SK-N-SH (cell line): Measurements from ENCODE around the gene PDPK1. TPM values are rescaled to one million over a fixed set of nuclear protein-coding genes. Genes with fewer than 3 reads are reported as not detected.

Experiments
- CTCF ChIA-PET: fragments of 300-600, 350-600 bp; formaldehyde crosslinking; extraction: SDS; loops from one replicate; lab custom pipeline; 2021; lab: Yijun Ruan, JAX
- POLR2A ChIA-PET: fragments of 350-600 bp; sonication (Branson Sonifier 250); formaldehyde crosslinking; extraction: SDS; loops from one replicate; lab custom pipeline; 2020; ENCODE audit warnings: antibody characterized with exemption, inconsistent platforms; lab: Yijun Ruan, JAX
- DNase-seq: peaks from one replicate; pipeline ENCODE4 v3.0.0; 2012
- H2AFZ ChIP-seq: fragments of 200-600 bp; sonication (generic); 2 replicates; pipeline ENCODE4 v1.8.1; 2016; ENCODE audit warnings: antibody characterized with exemption, mild to moderate bottlenecking, low read depth
- H3F3A ChIP-seq: fragments of 200-600 bp; sonication (generic); replicated peaks from 2 replicates; pipeline ENCODE3; 2016; ENCODE audit warnings: antibody characterized with exemption, mild to moderate bottlenecking; ENCODE audit not compliant: insufficient read depth
- H3K27ac ChIP-seq, 2 experiments: fragments of 200-500 bp in 1 of 2; fragments of 200-600 bp in 1 of 2; sonication (Bioruptor generic) in 1 of 2; sonication (generic), shearing (Covaris generic) in 1 of 2; 2 replicates each; pipeline versions ENCODE4 v1.5.1 to v1.6.1; 2014 to 2016; ENCODE audit warnings: low read depth in 2 of 2, inconsistent platforms in 1 of 2, low read length in 1 of 2, mild to moderate bottlenecking in 1 of 2, mixed read lengths in 1 of 2
- H3K27me3 ChIP-seq: fragments of 200-600 bp; sonication (generic), shearing (Covaris generic); 2 replicates; pipeline ENCODE4 v1.6.1; 2016; ENCODE audit warnings: mixed run types; ENCODE audit not compliant: insufficient read depth
- H3K36me3 ChIP-seq, 2 experiments: fragments of 200-500 bp in 1 of 2; fragments of 200-600 bp in 1 of 2; sonication (Bioruptor generic) in 1 of 2; sonication (generic) in 1 of 2; replicated peaks in 1 of 2; 2 replicates each; pipeline versions ENCODE3 to v1.5.1; 2014 to 2016; ENCODE audit warnings: low read length in 1 of 2, mild to moderate bottlenecking in 1 of 2; ENCODE audit not compliant: insufficient read depth in 2 of 2, control insufficient read depth in 1 of 2
- H3K4me1 ChIP-seq, 2 experiments: fragments of 200-500 bp in 1 of 2; fragments of 200-600 bp in 1 of 2; sonication (Bioruptor generic) in 1 of 2; sonication (generic), shearing (Covaris generic) in 1 of 2; 2 replicates each; pipeline versions ENCODE4 v1.5.1 to v1.6.1; 2014 to 2016; ENCODE audit warnings: low read depth in 1 of 2, low read length in 1 of 2, mixed run types in 1 of 2; ENCODE audit not compliant: insufficient read depth in 2 of 2, control insufficient read depth in 1 of 2
- H3K4me2 ChIP-seq: fragments of 200-600 bp; sonication (generic), shearing (Covaris generic); 2 replicates; pipeline ENCODE4 v1.6.1; 2017; ENCODE audit warnings: mixed run types
- H3K4me3 ChIP-seq, 2 experiments: fragments of 200-500 bp in 1 of 2; fragments of 200-600 bp in 1 of 2; sonication (Bioruptor generic) in 1 of 2; sonication (generic), shearing (Covaris generic) in 1 of 2; 2 replicates each; pipeline versions ENCODE4 v1.5.1 to v1.8.1; 2014 to 2016; ENCODE audit warnings: low read depth in 2 of 2, inconsistent platforms in 1 of 2, low read length in 1 of 2, mild to moderate bottlenecking in 1 of 2, mixed read lengths in 1 of 2, moderate library complexity in 1 of 2
- H3K79me2 ChIP-seq: fragments of 200-600 bp; sonication (generic); 2 replicates; pipeline ENCODE4 v1.8.1; 2017; ENCODE audit warnings: mild to moderate bottlenecking; ENCODE audit not compliant: insufficient read depth
- H3K9ac ChIP-seq: fragments of 200-600 bp; sonication (generic); 2 replicates; pipeline ENCODE4 v1.6.1; 2017; ENCODE audit warnings: mixed run types
- H3K9me2 ChIP-seq: fragments of 200-600 bp; sonication (generic); 2 replicates; pipeline ENCODE4 v1.6.1; 2017; ENCODE audit warnings: mixed run types
- H3K9me3 ChIP-seq: fragments of 200-600 bp; sonication (generic); 2 replicates; pipeline ENCODE4 v1.6.1; 2017; ENCODE audit warnings: mixed run types, mild to moderate bottlenecking, moderate library complexity
- H4K20me1 ChIP-seq: fragments of 200-600 bp; sonication (generic); 2 replicates; pipeline ENCODE4 v1.6.1; 2017; ENCODE audit warnings: mild to moderate bottlenecking, mixed run types; ENCODE audit not compliant: insufficient read depth
- CHD2 ChIP-seq: fragments of 150-350 bp; IDR thresholded peaks from 2 replicates; pipeline ENCODE4 v1.6.1; 2018; ENCODE audit warnings: low read length; ENCODE audit not compliant: partially characterized antibody
- CTCF ChIP-seq: fragments of 200-600 bp; sonication (generic); IDR thresholded peaks from 2 replicates; pipeline ENCODE4 v1.6.1; 2017; ENCODE audit warnings: antibody characterized with exemption, mild to moderate bottlenecking, moderate library complexity
- ELF1 ChIP-seq: IDR thresholded peaks from 2 replicates; pipeline ENCODE4 v1.4.0; 2012
- FOSL2 ChIP-seq: IDR thresholded peaks from 2 replicates; pipeline ENCODE4 v1.4.0; 2012; ENCODE audit warnings: low read depth, mild to moderate bottlenecking, moderate library complexity, borderline replicate concordance
- FOXJ3 ChIP-seq: sonication (generic); formaldehyde crosslinking; IDR thresholded peaks from 2 replicates; pipeline ENCODE4 v1.5.1; 2020; ENCODE audit warnings: mild to moderate bottlenecking, missing genetic modification reagents
- IRF3 ChIP-seq: fragments of 150-350 bp; IDR thresholded peaks from 2 replicates; pipeline ENCODE4 v1.6.1; 2016; ENCODE audit warnings: mild to moderate bottlenecking, low read depth, low read length
- JUND ChIP-seq: IDR thresholded peaks from 2 replicates; pipeline ENCODE4 v1.4.0; 2012
- MEF2A ChIP-seq: IDR thresholded peaks from 2 replicates; pipeline ENCODE4 v1.4.0; 2012; ENCODE audit warnings: low read depth, borderline replicate concordance
- MXI1 ChIP-seq: IDR thresholded peaks from 2 replicates; pipeline ENCODE4 v1.6.1; 2012; ENCODE audit warnings: mild to moderate bottlenecking, low read depth, low read length, improper control_type of control experiment
- NFIC ChIP-seq: IDR thresholded peaks from 2 replicates; pipeline ENCODE4 v1.4.0; 2012; ENCODE audit warnings: borderline replicate concordance
- RFX5 ChIP-seq: IDR thresholded peaks from 2 replicates; pipeline ENCODE4 v1.6.1; 2012; ENCODE audit warnings: mild to moderate bottlenecking, improper control_type of control experiment, low read length
- SIN3A ChIP-seq: IDR thresholded peaks from 2 replicates; pipeline ENCODE4 v1.6.1; 2012; ENCODE audit warnings: low read depth, mild to moderate bottlenecking, low read length, moderate library complexity, borderline replicate concordance
- SMC3 ChIP-seq: IDR thresholded peaks from 2 replicates; pipeline ENCODE4 v1.6.1; 2012; ENCODE audit warnings: low read depth, low read length, improper control_type of control experiment
- TAF1 ChIP-seq: IDR thresholded peaks from 2 replicates; pipeline ENCODE4 v1.6.1; 2012; ENCODE audit warnings: low read depth, mild to moderate bottlenecking, low read length, moderate library complexity, borderline replicate concordance
- TCF12 ChIP-seq: IDR thresholded peaks from 2 replicates; pipeline ENCODE4 v1.4.0; 2012
- USF1 ChIP-seq: IDR thresholded peaks from 2 replicates; pipeline ENCODE4 v1.4.0; 2012; ENCODE audit warnings: low read depth, borderline replicate concordance
- USF2 ChIP-seq: fragments of 150-350 bp; IDR thresholded peaks from 2 replicates; pipeline ENCODE4 v1.6.1; 2017; ENCODE audit warnings: antibody characterized with exemption, low read length, low read depth, borderline replicate concordance
- ZBTB33 ChIP-seq: IDR thresholded peaks from 2 replicates; pipeline ENCODE4 v1.4.0; 2012; ENCODE audit warnings: low read depth, borderline replicate concordance
- WGBS: methylation state at CpG from one replicate; pipeline ENCODE4 v1.1.6; 2017; ENCODE audit warnings: low lambda C conversion rate; 5-methylcytosine and 5-hydroxymethylcytosine counted together
- polyA plus RNA-seq, 3 experiments: library from polyadenylated mRNA; depleted of rRNA; stranded (reverse); fragments of >200 nt; gene quantifications; 2 replicates each; pipeline ENCODE4 v1.2.3, GENCODE V29; 2012

Gene PDPK1
- polyA plus RNA-seq, 1 of the 3 experiments (the other 2 are of a cell fraction): 22.0 TPM

GRCh38 chr16:2520097-2520783, 17.6 kb upstream of the PDPK1 start, which contains the start of gene AMDHD2 (continued):
- TF ChIP-seq USF1: peak; percentile 97

- POLR2A ChIA-PET: interaction anchor here (0.7 to 1.7 kb wide), 3 partner anchors 8 to 52 kb away, joined by 3 to 15 read pairs (median 3); partner anchors contain the start of gene CEMP1
- no peaks in the 10 kb centered on the region for H3K9me3 ChIP-seq
- peak overlapping the region; percentile 58 to 75 for H3K4me3 ChIP-seq
- H3K9me2 ChIP-seq: no peaks in the 10 kb centered on the region
- H3K4me1 ChIP-seq: peaks cover 12 to 23% of the 10 kb centered on the region in 2 experiments; a peak in 3 of 4 replicates
- H3K27me3 ChIP-seq: no peaks in the 10 kb centered on the region
- no peak overlapping the region for H2AFZ ChIP-seq
- WGBS: 16% methylated on average over 23 of the region's 41 CpGs
- peaks cover 7% of the 10 kb centered on the region for H3F3A ChIP-seq
- CTCF ChIA-PET: no interaction called here
- peaks cover 35% of the 10 kb centered on the region for H4K20me1 ChIP-seq
- H3K9ac ChIP-seq: peak overlapping the region; percentile 84
- peaks cover 74% of the 10 kb centered on the region for H3K79me2 ChIP-seq
- H3K36me3 ChIP-seq: peaks cover 24 to 27% of the 10 kb centered on the region in 2 experiments
- 0 out of 4 replicates have a peak overlapping the region, but pooled peaks of 1 of the 2 experiments have one; percentile 32 for H3K27ac ChIP-seq
- DNase-seq: peak; percentile 61
- H3K4me2 ChIP-seq: peak overlapping the region; percentile 85
- no peak for TF ChIP-seq SMC3
- TF ChIP-seq TAF1: no peak
- TF ChIP-seq CTCF: no peak; the same call in 1 of the 2 replicates
- TF ChIP-seq NFIC: no peak
- no peak for TF ChIP-seq RFX5
- no peak for TF ChIP-seq FOXJ3 (CRISPR knock-in tag)
- no peak for TF ChIP-seq FOSL2
- TF ChIP-seq SIN3A: no peak
- no peak for TF ChIP-seq ELF1
- TF ChIP-seq ZBTB33: no peak
- no peak for TF ChIP-seq JUND
- no peak for TF ChIP-seq MEF2A
- no peak for TF ChIP-seq CHD2
- TF ChIP-seq IRF3: no peak
- no peak for TF ChIP-seq USF2
- TF ChIP-seq TCF12: no peak
- no peak for TF ChIP-seq MXI1
Observed at GRCh38 chr16:2520784-2521531, 16.9 kb upstream of the PDPK1 start.
